B cell (primary cell): Measurements from ENCODE around the gene CHN1. TPM values are rescaled to one million over a fixed set of nuclear protein-coding genes. Genes with fewer than 3 reads are reported as not detected.

Experiments
- ATAC-seq: fragments of 200-7000 bp; cut with Tn5 transposase; one replicate; pipeline ENCODE4 v1.10.0; 2021; ENCODE audit warnings: low read depth, mild to moderate bottlenecking, moderate number of reproducible peaks, moderate library complexity
- CTCF ChIA-PET: fragments of 350-600 bp; sonication (Branson Sonifier 250); formaldehyde crosslinking; loops from one replicate; lab custom pipeline; 2021; ENCODE audit warnings: antibody characterized with exemption, inconsistent platforms; lab: Charles Lee
- POLR2A ChIA-PET: fragments of 350-600 bp; sonication (Branson Sonifier 250); formaldehyde crosslinking; loops from one replicate; lab custom pipeline; 2021; ENCODE audit warnings: antibody characterized with exemption; lab: Charles Lee
- DNase-seq: peaks from one replicate; pipeline ENCODE4 v3.0.0; 2013
- H2AFZ ChIP-seq: 2 replicates; pipeline ENCODE4 v1.6.1; 2012; ENCODE audit warnings: mild to moderate bottlenecking, low read depth, low read length; ENCODE audit not compliant: insufficient read depth, poor library complexity, severe bottlenecking
- H3K27ac ChIP-seq, 2 donors: 1 replicate in 1 of 2; 2 replicates in 1 of 2; pipeline ENCODE4 v1.5.1; 2012 to 2013; ENCODE audit warnings: low read length in 2 of 2, mild to moderate bottlenecking in 2 of 2, moderate library complexity in 1 of 2
- H3K27me3 ChIP-seq, 4 experiments: fragments of 200-600 bp in 1 of 4; sonication (generic) in 1 of 4; replicated peaks in 1 of 4; 1 replicate in 2 of 4; 2 replicates in 2 of 4; pipeline versions ENCODE4 v1.6.1 to v1.7.0; 2013 to 2016; ENCODE audit warnings: low read length in 3 of 4, mild to moderate bottlenecking in 2 of 4, mixed read lengths in 1 of 4, moderate library complexity in 1 of 4; ENCODE audit not compliant: insufficient read depth in 4 of 4, control insufficient read depth in 3 of 4; ENCODE audit errors: control extremely low read depth in 1 of 4
- H3K36me3 ChIP-seq, 2 experiments: replicated peaks in 1 of 2; 1 replicate in 1 of 2; 2 replicates in 1 of 2; pipeline versions ENCODE4 v1.6.1 to v1.7.1; 2013; ENCODE audit warnings: low read length in 1 of 2; ENCODE audit not compliant: insufficient read depth in 2 of 2, control insufficient read depth in 1 of 2; ENCODE audit errors: control extremely low read depth in 1 of 2, extremely low read depth in 1 of 2
- H3K4me1 ChIP-seq, 2 donors: fragments of 200-600 bp in 1 of 2; sonication (generic) in 1 of 2; 1 replicate in 1 of 2; 2 replicates in 1 of 2; pipeline versions ENCODE4 v1.5.1 to v1.6.1; 2013 to 2017; ENCODE audit warnings: low read length in 2 of 2; ENCODE audit not compliant: control insufficient read depth in 2 of 2, insufficient read depth in 2 of 2
- H3K4me2 ChIP-seq: replicated peaks from 2 replicates; pipeline ENCODE3; 2012; ENCODE audit warnings: mild to moderate bottlenecking, low read depth, low read length; ENCODE audit not compliant: poor library complexity, severe bottlenecking
- H3K4me3 ChIP-seq, 5 experiments: fragments of 200-600 bp in 1 of 5; sonication (generic) in 1 of 5; 1 replicate in 3 of 5; 2 replicates in 2 of 5; pipeline versions ENCODE4 v1.5.1 to v1.7.0; 2011 to 2016; ENCODE audit warnings: low read length in 4 of 5, mild to moderate bottlenecking in 4 of 5, low read depth in 2 of 5, control low read depth in 1 of 5, moderate library complexity in 1 of 5; ENCODE audit not compliant: insufficient read depth in 1 of 5; ENCODE audit errors: control extremely low read depth in 1 of 5, extremely low read depth in 1 of 5
- H3K79me2 ChIP-seq: fragments of 200-600 bp; sonication (generic); one replicate; pipeline ENCODE4 v1.6.0; 2016; ENCODE audit warnings: low read length; ENCODE audit not compliant: control insufficient read depth, insufficient read depth
- H3K9ac ChIP-seq: fragments of 200-600 bp; sonication (generic); 2 replicates; pipeline ENCODE4 v1.6.1; 2017; ENCODE audit warnings: mild to moderate bottlenecking, low read length, moderate library complexity
- H3K9me3 ChIP-seq, 3 donors: one replicate each; pipeline versions ENCODE4 v1.6.1 to v1.7.1; 2013; ENCODE audit warnings: low read length in 2 of 3; ENCODE audit not compliant: control insufficient read depth in 2 of 3, insufficient read depth in 1 of 3; ENCODE audit errors: control extremely low read depth in 1 of 3
- H4K20me1 ChIP-seq: 2 replicates; pipeline ENCODE4 v1.6.0; 2012; ENCODE audit warnings: mild to moderate bottlenecking, low read length; ENCODE audit not compliant: insufficient read depth, control insufficient read depth, poor library complexity, severe bottlenecking
- H3K27ac Mint-ChIP-seq: one replicate; pipeline ENCODE4 v1.8.0; 2021; ENCODE audit warnings: mixed read lengths
- H3K27me3 Mint-ChIP-seq: one replicate; pipeline ENCODE4 v1.8.0; 2021; ENCODE audit warnings: mixed read lengths
- H3K4me1 Mint-ChIP-seq: one replicate; pipeline ENCODE4 v1.8.0; 2021; ENCODE audit warnings: mixed read lengths
- H3K4me3 Mint-ChIP-seq: one replicate; pipeline ENCODE4 v1.8.0; 2021; ENCODE audit warnings: mixed read lengths
- H3K9me3 Mint-ChIP-seq: one replicate; pipeline ENCODE4 v1.8.0; 2022; ENCODE audit warnings: mixed read lengths; ENCODE audit not compliant: insufficient read depth
- CTCF ChIP-seq: fragments of 200-600 bp; IDR thresholded peaks from one replicate; pipeline ENCODE4 v1.8.0; 2022; ENCODE audit warnings: antibody characterized with exemption, mild to moderate bottlenecking
- EZH2 ChIP-seq: IDR thresholded peaks from 2 replicates; pipeline ENCODE4 v1.6.1; 2012; ENCODE audit warnings: borderline replicate concordance, low read depth, mild to moderate bottlenecking, moderate library complexity, low read length; ENCODE audit not compliant: insufficient read depth, poor library complexity, severe bottlenecking
- WGBS: methylation state at CpG from one replicate; pipeline ENCODE4 v1.1.5; 2013; ENCODE audit warnings: missing lambda C conversion rate; ENCODE audit not compliant: insufficient coverage; 5-methylcytosine and 5-hydroxymethylcytosine counted together
- intact Hi-C: fragments of 100-400 bp; cut with micrococcal nuclease; formaldehyde crosslinking; loops from one replicate; pipeline ENCODE4 v1.10.0; 2022
- polyA plus RNA-seq: library from polyadenylated mRNA; depleted of rRNA; stranded (reverse); fragments of >200 nt; gene quantifications from 2 replicates; pipeline ENCODE4 v1.2.3, GENCODE V29; 2012
- total RNA-seq, 2 donors: library from RNA; stranded (reverse); fragments of 120-200 nt in 1 of 2; gene quantifications; 1 replicate in 1 of 2; 2 replicates in 1 of 2; pipeline versions ENCODE4 v1.2.3 to v1.2.4, GENCODE V29; 2013 to 2022

CHN1 gene
- total and polyA plus RNA-seq, 2 donors (not counting 1 experiment from before 2014, with no cell fraction given) = 0.79 to 1.4 TPM

- Histone ChIP-seq H3K4me1 (no peaks in the 10 kb centered on the region), H3K4me2 (no peak overlapping the region), H3K27me3 (no peaks in the 10 kb centered on the region), H3K9me3 (no peaks in the 10 kb centered on the region), H4K20me1 (no peaks in the 10 kb centered on the region), H3K79me2 (no peaks in the 10 kb centered on the region), H3K9ac (no peak overlapping the region), H3K36me3 (no peaks in the 10 kb centered on the region), H3K27ac (no peak overlapping the region), H3K4me3 (no peak overlapping the region), H2AFZ (no peak overlapping the region)
- DNase-seq (no peak), ATAC-seq (no peak)
- intact Hi-C loops = no loop called here
- WGBS = 92% methylated on average over 2 of the region's 6 CpGs
- POLR2A ChIA-PET = no interaction called here
- H3K27ac Mint-ChIP-seq = no peak overlapping the region
- H3K4me3 Mint-ChIP-seq = no peak overlapping the region
- peaks cover 2% of the 10 kb centered on the region for H3K9me3 Mint-ChIP-seq
- H3K4me1 Mint-ChIP-seq = no peaks in the 10 kb centered on the region
- CTCF ChIA-PET = no interaction called here
- peaks cover 20% of the 10 kb centered on the region for H3K27me3 Mint-ChIP-seq
- TF ChIP-seq CTCF (no peak), EZH2 (no peak)
These were observed 174.6 kb downstream of the CHN1 start for GRCh38 chr2:174830561-174830960.

- H3K4me3 ChIP-seq = no peak overlapping the region
- no peaks in the 10 kb centered on the region for H3K36me3 ChIP-seq
- no peaks in the 10 kb centered on the region for H3K27me3 ChIP-seq
- H3K27me3 Mint-ChIP-seq = peaks cover 20% of the 10 kb centered on the region
- no peaks in the 10 kb centered on the region for H4K20me1 ChIP-seq
- no peaks in the 10 kb centered on the region for H3K79me2 ChIP-seq
- no peak for TF ChIP-seq CTCF
- no peak for TF ChIP-seq EZH2
- DNase-seq = no peak
- peaks cover 2% of the 10 kb centered on the region for H3K9me3 Mint-ChIP-seq
- ChIA-PET CTCF (no interaction called here), POLR2A (no interaction called here)
- H3K9me3 ChIP-seq = no peaks in the 10 kb centered on the region
- no peak overlapping the region for H3K27ac Mint-ChIP-seq
- no peaks in the 10 kb centered on the region for H3K4me1 Mint-ChIP-seq
- no peak overlapping the region for H3K4me2 ChIP-seq
- H3K4me3 Mint-ChIP-seq = no peak overlapping the region
- no peaks in the 10 kb centered on the region for H3K4me1 ChIP-seq
- H3K27ac ChIP-seq = no peak overlapping the region
- H2AFZ ChIP-seq = no peak overlapping the region
- ATAC-seq = no peak
- WGBS = 78% methylated on average over 2 of the region's 3 CpGs
- intact Hi-C loops = no loop called here
- H3K9ac ChIP-seq = no peak overlapping the region
These were observed 175.6 kb downstream of the CHN1 start for GRCh38 chr2:174829550-174829949.
